ENCODE results near the gene CASP3.

DNA sequence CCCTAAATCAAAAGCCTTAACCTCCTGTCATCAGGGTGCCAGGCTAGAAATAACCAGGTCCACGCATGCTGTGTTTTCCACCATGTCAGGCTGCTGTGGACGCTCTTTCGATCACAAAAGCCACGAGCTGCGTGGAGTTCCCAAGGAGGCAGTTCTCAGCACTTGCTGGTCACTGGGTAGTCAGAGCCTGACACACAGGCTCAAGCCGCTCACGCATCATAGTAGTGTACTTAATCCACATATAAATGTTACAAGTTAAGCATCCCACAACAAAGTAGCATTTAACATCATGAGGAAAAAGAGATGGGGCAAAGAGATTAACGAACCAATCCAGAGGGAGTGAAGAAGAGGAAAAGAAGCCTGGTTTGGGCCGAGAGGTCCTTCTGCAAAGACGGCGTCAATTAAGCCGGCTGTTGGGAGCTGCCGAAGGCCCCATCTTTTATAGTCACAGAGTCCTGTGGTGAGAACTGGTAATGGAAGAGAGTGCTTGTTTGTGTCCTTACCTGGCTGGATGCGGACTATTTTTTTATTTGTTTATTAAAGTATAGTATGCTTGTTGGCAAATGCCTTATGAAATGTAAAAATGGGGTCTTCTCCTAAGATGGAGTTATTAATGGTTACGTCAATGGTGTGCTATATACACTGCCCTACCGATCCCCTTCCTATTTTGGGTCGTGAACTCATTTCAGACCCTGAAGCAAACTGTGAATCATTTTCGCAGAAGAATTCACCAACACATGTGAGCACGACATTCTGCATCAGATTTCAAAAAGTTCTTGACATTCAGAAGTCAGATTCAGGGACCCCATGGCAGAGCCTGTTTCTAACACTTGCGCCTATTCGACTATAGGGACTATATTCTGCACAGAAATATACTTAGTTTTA is 966 bp upstream of the CASP3 start:
- TF ChIP-seq CTCF (IDR thresholded peaks at IDR 0.05) (no peak), REST (IDR thresholded peaks at IDR 0.05; ENCODE audit: low read depth, low read length) (no peak), MAX (IDR thresholded peaks at IDR 0.05; ENCODE audit: low read depth) (no peak)
